ENCODE measurements around the gene PSMD8.
"Not testable (repeated sequence)": the region's sequence is repeated elsewhere in the genome, so short reads cannot be mapped to it uniquely, and the experiment has no call there.

The PSMD8 gene

DNA sequence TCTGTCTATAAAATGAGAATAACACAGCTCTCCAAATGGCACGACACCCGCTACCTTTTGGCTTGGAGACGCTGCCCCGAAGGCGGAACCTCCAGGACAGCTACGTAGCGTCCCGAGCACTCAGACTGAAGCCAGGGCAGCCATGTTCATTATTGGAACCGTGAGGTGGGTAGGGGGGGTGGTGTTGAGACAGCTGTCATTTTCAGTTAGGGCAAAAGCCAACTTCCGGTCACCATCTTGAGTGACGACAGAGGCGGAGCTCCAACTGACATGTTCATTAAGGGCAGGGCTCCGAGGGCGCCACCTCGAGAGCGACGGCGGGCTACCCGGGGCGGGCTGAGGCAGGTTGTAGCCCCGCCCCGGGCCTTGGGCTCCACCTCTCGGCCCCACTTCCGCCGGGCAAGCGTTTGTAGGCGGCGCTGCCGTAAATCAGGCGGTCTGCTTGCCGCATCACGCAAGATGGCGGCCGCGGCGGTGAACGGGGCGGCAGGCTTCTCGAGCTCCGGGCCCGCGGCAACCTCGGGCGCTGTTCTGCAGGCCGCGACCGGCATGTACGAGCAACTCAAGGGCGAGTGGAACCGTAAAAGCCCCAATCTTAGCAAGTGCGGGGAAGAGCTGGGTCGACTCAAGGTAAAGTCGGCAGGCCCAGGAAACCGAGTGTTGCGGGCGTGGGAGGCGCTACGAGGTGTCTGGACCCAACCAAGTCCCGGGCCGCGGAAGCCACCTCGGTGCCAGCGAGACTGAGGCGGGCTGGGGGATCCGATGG lies at the start of gene PSMD8:
PSMD8 (plus strand) TSS at position 240 of the 766 bp plus-strand sequence; CDS start at position 271, 31 bp downstream.
- DNase-seq (ENCODE audit: low read depth in 2 of 2) = peak; percentile 98

DNA sequence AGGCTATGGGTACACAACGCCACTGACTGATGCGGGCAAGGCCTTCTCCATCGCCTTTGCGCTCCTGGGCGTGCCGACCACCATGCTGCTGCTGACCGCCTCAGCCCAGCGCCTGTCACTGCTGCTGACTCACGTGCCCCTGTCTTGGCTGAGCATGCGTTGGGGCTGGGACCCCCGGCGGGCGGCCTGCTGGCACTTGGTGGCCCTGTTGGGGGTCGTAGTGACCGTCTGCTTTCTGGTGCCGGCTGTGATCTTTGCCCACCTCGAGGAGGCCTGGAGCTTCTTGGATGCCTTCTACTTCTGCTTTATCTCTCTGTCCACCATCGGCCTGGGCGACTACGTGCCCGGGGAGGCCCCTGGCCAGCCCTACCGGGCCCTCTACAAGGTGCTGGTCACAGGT lies 47.8 kb upstream of the PSMD8 start:
- DNase-seq (ENCODE audit: low read depth in 2 of 2) = no peak

DNA sequence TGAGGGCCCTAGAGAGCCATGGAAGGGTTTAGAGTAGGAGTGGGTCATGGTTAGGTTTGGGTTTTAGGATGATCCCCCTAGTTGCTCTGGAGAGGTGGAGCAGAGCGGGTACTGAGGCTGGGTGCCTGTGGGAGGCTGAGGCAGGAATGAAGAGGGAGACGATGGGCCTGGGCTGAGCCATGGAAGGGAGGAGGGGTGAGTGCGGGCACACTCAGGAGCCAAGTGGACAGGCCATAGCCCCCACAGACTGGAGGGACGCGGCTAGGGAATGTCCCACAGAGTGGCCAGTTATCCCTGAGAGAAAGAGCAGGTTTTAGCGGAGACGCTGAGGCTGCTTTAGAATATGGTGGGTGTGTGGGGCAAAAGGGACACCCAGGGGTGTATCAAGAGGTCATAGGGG lies 44.7 kb upstream of the PSMD8 start:
- DNase-seq (ENCODE audit: low read depth in 2 of 2) = no peak

DNA sequence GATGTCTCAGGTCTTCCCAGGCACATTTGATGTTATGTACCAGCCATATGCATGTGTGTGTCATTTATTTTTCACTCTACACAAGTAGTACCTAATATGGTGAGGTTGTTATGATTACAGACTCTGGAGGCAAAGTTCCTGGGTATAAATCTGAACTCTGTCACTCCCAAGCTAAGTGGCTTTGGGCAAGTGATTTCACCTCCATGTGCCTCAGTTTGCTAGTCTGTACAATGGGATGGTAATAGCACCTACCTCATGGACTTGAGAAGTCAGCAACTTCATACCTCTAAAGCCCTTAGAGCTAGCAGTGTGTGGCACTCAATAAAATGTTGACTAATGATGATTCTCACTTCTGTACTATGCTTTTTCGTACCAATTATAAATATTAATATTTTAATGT lies 42.6 kb upstream of the PSMD8 start:
- DNase-seq (ENCODE audit: low read depth in 2 of 2) = no peak

DNA sequence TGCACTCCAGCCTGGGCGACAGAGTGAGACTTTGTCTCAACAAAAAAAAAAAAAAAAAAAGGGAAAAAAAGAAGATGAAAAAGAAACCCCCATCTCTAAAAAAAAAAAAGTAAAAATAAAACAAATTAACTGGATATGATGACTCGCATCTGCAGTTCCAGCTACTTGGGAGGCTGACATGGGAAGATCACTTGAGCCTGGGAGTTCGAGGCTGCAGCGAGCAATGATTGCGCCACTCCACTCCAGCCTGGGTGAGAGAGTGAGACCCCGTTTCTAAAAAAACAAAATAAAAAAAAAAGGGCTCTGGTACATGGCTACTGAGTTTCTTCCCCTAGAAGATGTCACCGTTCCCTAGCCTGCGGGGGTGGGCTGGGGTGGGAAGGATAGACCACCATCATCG lies 41.1 kb upstream of the PSMD8 start:
- no peak for DNase-seq (ENCODE audit: low read depth in 2 of 2)

DNA sequence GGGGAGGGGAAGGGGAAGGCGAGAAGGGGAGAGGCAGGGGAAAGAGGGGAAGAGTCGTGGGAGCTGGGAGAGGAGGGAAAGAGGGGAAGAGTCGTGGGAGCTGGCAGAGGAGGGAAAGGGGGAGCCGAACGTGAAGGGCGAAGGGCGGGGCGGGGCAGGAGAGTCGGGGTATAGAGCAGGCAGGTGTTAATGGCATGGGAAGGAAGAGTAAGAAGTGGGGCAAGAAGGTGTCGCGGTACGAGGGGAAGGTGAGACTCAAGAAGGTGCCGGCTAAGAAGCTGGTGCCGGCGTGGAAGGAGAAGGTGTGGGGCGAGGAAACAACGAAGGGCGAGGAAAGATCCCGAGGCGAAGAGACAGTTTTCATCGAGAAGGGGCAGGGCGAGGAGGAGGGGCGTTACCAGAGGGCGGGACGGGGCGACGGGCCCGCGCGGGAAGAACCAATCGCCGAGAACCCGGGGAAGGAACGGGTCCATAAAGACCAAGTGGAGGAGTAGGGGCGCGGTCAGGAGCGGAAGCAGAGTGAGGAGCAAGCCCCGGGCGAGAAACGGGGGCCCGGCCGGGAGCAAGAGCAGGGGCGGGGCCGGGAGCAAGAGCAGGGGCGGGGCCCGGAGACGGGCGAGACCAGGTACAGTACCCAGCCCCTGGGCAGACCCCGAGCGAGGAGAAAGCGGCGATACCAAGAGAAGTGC lies 38.3 kb upstream of the PSMD8 start:
- DNase-seq (ENCODE audit: low read depth in 2 of 2) = peak; percentile 93 to 94

DNA sequence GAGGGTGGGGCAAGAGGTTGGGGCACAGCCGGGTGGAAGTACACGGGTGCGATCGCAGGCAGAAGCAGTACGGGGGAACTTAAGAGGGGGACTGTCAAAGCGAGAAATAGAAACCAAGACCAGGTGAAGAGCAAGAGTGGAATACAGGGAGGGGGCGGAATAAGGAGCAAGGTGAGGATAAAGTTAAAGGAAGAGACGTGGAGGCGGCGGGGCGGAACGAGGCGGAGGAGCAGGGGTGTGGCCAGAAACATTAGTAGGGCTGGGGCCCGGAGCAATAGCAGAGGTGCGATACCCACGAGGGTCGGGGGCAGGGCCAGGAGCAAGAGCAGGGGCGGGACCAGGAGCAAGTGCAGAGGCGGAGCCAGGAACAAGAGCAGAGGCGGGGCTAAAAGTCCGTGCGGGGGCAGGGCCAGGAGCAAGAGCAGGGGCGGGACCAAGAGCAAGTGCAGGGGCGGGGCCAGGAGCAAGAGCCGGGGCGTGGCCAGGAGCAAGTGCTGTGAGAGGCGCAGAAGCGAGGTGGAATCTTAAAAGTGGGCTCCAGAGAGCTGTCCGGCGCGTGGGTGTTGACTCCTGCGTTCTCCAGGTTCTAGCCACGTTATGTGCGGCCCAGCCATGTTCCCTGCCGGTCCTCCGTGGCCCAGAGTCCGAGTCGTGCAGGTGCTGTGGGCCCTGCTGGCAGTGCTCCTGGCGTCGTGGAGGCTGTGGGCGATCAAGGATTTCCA lies 37.6 kb upstream of the PSMD8 start:
- peak; percentile 89 to 92 for DNase-seq (ENCODE audit: low read depth in 2 of 2)

DNA sequence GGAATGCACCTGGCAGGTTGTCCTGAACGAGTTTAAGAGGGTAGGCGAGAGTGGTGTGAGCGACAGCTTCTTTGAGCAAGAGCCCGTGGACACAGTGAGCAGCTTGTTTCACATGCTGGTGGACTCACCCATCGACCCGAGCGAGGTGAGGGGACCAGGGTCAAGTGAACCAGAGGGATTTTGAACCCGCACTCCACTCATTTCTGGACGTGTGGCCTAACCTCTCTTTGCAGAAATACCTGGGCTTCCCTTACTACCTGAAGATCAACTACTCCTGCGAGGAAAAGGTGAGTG lies 37.1 kb upstream of the PSMD8 start:
- DNase-seq (ENCODE audit: low read depth in 2 of 2) = no peak

DNA sequence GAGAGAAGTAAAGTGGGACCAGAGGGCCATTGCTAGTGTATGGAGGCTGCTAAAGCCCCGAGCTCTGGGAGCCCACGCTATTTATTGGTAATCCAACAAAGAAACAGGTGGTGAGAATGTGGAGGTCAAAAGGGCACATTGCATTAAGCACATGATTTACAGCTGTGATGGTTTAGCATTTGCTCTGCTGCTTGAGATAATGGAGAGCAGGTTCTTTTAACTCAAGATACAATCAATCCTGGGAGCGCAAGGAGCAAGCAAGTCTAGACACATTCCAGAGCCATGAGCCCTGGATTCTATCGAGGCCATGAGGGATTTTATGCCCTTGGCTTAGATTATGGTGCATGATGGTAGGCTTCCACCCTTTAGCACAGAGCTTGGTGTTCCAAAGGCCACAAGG lies 35.4 kb upstream of the PSMD8 start:
- DNase-seq (ENCODE audit: low read depth in 2 of 2) = not testable (repeated sequence)

DNA sequence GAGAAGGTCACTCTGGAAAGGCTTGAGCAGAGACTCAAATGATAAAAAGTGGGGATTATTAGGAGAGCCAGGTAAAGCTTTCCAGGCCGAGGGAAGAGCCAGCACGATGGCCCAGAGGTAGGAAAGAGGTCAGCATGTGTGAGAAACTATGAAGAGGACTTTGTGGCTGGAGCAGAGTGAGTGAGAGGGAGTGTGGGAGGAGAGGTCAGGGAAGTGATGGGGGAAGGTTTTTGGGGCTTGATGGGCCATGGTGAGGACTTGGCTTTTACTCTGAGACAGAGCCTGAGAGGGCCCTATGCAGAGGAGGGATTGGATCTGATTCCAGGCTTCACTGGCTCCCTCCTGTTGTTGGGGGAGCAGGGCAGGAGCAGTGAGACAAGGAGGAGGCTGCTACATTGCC lies 33.4 kb upstream of the PSMD8 start:
- no peak for DNase-seq (ENCODE audit: low read depth in 2 of 2)

DNA sequence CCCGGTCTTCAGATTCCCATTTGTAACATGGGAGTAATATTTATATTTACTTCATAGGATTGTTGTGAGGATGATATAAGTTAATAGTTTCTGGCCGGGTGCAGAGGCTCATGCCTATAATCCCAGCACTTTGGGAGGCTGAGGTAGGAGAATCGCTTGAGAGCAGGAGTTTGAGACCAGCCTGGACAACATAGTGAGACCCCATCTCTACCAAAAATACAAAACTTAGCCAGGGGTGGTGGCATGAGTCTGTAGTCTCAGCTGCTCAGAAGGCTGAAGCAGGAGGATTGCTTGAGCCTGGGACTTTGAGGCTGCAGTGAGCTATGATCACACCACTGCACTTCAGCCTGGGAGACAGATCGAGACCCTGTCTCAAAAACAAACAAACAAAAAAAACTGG lies 27.5 kb upstream of the PSMD8 start:
- no peak for DNase-seq (ENCODE audit: low read depth in 2 of 2)

DNA sequence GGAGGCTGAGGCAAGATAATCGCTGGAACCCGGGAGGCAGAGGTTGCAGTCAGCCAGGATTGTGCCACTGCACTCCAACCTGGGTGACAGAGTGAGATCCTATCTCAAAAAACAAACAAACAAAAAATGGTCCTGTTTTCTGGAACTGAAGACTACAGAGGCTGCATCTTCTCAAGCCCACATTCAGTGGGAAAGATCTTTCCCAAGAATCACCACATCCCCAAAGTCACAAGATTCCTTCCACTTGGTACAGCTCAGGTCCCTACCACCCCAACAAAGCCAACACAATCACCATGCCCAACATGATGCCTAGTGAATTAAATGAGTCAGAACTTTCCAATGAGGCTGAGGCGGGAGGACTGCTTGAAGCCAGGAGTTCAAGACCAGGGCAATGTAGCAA lies 23.5 kb upstream of the PSMD8 start:
- no peak for DNase-seq (ENCODE audit: low read depth in 2 of 2)

DNA sequence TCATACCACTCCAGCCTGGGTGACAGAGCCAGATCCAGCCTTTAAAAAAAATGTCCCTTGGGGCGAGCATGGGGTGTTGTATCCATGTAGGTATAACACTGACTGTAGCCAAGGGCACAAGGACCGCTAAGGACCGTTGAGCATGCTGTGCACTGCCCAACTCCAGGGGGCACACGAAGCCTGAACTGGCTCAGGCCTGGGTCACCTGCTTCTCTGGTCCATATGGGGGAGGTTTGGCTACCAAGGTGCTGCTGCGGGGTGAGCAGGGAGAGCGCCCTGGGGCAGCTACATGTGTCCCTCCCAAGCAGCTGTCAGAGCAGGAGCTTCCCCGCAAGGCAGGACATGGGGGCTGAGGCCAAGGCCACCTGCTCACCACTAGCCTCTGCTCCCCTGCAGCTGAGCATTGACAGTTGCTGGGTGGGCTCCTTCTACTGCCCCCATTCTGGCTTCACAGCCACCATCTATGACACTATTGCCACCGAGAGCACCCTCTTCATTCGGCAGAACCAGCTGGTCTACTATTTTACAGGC lies 22.4 kb upstream of the PSMD8 start:
- DNase-seq (ENCODE audit: low read depth in 2 of 2) = no peak

DNA sequence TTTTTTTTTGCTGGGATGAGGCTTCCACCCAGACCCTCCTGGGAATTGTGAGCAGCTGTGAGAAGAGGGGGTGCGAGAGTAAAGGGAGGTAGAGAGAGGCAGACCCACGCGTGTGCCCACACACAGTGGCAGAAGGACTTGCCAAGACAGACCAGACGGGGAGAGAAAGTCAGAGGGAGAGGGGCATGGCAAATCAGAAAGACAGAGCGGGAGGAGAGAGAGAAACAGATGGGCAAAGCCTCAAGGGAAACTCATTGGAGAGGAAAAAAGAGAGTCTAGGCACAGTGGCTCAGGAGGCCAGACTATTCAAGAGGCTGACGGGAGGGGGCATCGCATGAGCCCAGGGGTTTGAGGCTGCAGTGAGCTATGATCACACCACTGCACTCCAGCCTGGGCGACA lies 21.8 kb upstream of the PSMD8 start:
- DNase-seq (ENCODE audit: low read depth in 2 of 2) = no peak

DNA sequence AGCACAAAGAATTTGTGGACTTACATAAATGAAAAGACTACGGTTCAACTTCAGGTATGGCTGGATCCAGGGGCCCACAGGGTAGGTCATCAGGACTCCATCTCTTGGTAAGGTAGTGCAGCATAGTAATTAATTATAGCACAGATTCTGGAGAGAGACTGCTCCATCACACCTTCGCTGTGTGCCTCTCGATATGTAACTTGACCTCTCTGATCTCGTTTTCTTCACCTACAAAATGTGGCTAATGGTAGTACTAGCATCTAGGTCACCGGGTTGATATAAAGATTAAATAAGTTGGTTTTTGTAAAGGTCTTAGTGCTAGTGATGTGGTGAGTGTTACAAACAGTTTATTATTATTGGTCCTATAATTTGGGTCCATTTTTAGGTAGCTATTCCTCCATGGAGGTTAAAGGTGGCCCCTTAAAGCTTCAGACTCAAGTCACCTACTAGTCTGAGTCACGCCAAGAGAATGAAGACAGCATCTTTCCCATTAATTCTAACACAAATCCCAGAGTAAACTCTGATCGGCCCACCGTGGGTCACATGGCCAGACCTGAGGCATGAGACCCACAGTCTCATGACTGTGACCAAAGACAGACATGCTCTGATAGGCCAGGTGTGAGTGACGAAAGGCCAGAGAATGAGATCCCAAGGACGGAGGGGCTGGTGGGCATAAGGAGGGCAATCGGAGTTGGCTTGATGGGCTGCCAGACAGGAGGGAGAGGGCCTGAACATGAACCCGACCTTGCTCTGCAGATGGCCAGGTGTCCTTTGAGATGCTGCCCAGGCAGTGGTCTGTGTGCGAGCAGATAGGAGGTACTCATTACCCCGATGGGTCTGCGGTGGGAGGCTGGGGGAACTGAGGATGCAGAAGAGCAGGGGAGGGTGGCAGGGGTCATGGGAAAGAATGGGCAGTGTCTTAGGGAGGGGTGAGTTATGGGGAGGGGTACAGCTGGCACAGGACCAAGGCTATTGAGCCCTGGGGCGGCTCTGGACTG lies 18.3 kb upstream of the PSMD8 start:
- no peak for DNase-seq (ENCODE audit: low read depth in 2 of 2)

DNA sequence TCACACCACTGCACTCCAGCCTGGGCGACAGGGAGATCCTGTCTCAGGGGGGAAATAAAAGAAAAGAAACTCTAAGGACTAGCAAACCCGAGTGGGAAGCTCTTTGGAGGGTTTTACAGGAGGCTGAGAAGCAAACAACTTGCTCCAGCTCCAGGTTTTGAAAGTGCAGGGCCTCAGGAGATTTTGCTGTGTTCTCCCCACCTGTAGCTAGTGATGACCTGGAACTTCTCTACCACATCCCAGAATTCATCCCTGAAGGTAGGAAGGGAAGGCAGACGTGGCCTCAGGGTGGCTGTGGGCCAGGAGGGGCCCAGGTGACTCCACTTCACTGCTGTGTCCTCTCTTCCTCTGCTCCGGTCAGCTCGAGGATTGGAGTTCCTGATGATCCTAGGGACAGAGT lies 16.3 kb upstream of the PSMD8 start:
- DNase-seq (ENCODE audit: low read depth in 2 of 2) = no peak

DNA sequence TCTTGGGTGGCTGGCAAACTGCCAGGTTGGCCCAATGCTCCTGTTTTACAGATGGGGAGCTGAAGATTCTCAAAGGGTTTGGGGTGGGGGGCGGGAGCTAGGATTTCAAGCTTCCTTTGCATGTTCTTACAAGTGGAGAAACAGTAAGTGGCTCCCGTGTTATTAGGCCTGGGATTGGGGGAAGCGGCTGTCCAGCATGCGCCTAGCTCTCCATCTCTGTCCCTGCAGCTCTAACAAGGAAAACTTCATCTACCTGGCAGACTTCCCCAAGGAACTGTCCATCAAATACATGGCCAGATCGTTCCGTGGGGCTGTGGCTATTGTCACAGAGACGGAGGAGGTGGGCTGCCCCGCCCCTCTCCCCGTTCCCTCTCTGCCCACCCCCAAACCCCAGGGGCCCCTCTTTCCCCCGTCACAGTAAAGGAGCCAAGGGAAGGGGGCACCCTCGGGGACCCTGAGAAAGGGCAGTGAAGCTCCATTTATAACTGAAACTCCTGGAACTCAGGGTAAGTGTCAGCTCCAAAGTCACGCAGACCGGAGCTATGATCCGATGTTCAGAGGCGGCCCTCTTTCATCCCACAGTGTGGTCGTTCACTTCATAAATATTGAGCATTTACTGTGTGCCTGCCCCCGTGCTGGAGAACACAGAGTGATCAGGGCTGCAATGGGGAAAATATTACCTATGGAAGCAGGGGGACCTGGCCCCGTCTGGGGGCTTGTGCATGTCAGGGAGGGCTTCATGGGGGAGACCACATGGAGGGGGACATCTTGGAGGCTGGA lies 14.9 kb upstream of the PSMD8 start:
- DNase-seq (ENCODE audit: low read depth in 2 of 2) = no peak

DNA sequence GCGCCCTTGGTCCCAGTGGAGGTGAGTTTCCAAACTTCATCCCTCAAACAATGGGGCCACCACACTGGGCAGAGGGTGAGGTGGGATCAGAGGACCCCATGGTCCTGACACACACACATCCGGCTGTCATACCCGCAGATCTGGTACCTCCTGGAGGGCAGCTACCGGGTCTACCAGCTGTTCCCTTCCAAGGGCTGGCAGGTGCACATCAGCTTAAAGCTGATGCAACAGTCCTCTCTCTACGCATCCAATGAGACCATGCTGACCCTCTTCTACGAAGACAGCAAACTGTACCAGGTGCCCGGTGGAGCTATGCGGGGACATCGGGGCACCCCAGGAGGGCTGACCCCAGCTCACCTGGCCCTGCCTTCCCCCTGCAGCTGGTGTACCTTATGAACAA lies 14.0 kb upstream of the PSMD8 start:
- DNase-seq (ENCODE audit: low read depth in 2 of 2) = no peak

DNA sequence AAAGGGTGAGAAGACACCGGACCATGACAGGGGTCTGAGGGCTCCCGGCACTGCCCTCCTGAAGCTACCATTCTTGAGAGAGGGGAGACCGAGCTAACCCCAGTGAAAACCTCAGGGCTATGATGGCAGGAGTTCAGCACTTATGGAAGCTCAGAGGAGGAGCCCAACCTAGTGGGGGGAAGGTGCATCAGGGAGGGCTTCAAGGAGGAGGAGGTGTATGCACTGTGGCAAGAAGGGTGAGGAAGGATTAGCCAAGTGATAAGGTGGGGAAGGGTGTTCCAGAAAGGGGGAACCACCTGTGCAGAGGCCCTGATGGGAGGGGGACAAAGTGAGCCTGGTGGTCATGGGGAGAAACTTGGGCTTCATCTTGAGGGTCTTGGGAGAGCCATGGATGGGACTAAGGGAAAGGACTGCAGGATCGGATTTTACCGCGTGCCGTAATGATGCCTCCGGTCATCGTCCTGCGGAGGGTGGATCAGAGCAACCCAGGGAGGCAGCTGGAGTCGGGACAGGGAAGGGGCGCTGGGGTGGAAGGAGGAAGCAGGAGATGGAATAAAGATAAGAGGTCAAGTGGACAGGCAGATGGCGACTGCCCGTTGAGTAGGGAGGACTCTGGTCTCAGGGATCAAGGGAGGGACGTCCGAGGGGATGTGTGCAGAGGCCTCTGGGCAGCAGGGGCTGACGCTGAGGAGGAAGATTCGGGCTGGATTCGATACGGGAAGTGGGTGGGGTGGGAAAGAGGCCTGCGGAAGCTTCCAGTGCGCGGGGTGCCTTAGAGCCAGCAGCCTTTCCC lies 13.3 kb upstream of the PSMD8 start:
- DNase-seq (ENCODE audit: low read depth in 2 of 2) = no peak

DNA sequence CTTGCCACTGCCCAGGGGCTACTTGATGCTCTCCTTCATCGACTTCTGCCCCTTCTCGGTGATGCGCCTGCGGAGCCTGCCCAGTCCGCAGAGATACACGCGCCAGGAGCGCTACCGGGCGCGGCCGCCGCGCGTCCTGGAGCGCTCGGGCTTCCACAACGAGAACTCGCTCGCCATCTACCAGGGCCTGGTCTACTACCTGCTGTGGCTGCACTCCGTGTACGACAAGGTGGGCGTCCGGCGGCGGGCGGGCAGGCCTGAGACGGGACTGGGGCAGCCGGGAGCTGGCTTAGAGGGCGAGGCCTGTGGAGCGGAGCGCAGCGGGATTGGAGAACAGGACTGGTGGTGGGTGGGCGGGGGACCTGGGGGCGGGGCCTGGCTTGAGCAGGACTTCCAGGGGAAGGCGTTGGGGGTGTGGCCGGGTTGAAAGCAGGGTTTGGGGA lies 12.7 kb upstream of the PSMD8 start:
- peak; percentile 58 to 68 for DNase-seq (ENCODE audit: low read depth in 2 of 2)

Data from stimulated activated CD8-positive, alpha-beta memory T cell treated with anti-CD3 and anti-CD28 coated beads, Interleukin-15, amount 100 ng/mL, for 48 hours (primary cell).